Type B pancreatic cell (in vitro differentiated cells): ENCODE data around the gene CTNNA3. TPM values are rescaled to one million over a fixed set of nuclear protein-coding genes. Genes with fewer than 3 reads are reported as not detected.

ENCODE experiments used
- DNase-seq: peaks from one replicate; pipeline ENCODE4 v3.0.0; 2021; ENCODE audit warnings: mixed read lengths; ENCODE audit not compliant: unreplicated experiment; ENCODE audit errors: extremely low spot score
- H3K27ac Mint-ChIP-seq: 2 replicates; pipeline ENCODE4 v1.8.0; 2021; ENCODE audit warnings: mild to moderate bottlenecking, mixed read lengths
- H3K27me3 Mint-ChIP-seq: 2 replicates; pipeline ENCODE4 v1.8.0; 2021; ENCODE audit warnings: mixed read lengths
- H3K36me3 Mint-ChIP-seq: 2 replicates; pipeline ENCODE4 v1.8.0; 2021; ENCODE audit warnings: mixed read lengths
- H3K4me1 Mint-ChIP-seq: one replicate; pipeline ENCODE4 v1.8.0; 2021; ENCODE audit warnings: mixed read lengths; ENCODE audit not compliant: unreplicated experiment
- H3K4me3 Mint-ChIP-seq: 2 replicates; pipeline ENCODE4 v1.8.0; 2021; ENCODE audit warnings: mild to moderate bottlenecking, mixed read lengths
- H3K9me3 Mint-ChIP-seq: 2 replicates; pipeline ENCODE4 v1.8.0; 2021; ENCODE audit warnings: mixed read lengths
- CTCF ChIP-seq: fragments of 200-600 bp; sonication (generic); conservative IDR thresholded peaks from 2 replicates; pipeline ENCODE4 v1.5.0; 2021; ENCODE audit warnings: antibody characterized with exemption, mild to moderate bottlenecking
- total RNA-seq: library from RNA; stranded (reverse); gene quantifications from 2 replicates; pipeline ENCODE4 v1.2.1, GENCODE V29; 2021; ENCODE audit warnings: low replicate concordance

The CTNNA3 gene
- total RNA-seq, 1 donor from 2014 or later = 2.6 TPM

- H3K36me3 Mint-ChIP-seq = no peaks in the 10 kb centered on the region
- no peaks in the 10 kb centered on the region for H3K27me3 Mint-ChIP-seq
- no peak for DNase-seq
- no peak overlapping the region for H3K27ac Mint-ChIP-seq
- TF ChIP-seq CTCF = no peak
- H3K4me3 Mint-ChIP-seq = no peak overlapping the region
- no peaks in the 10 kb centered on the region for H3K4me1 Mint-ChIP-seq
- no peaks in the 10 kb centered on the region for H3K9me3 Mint-ChIP-seq
Measured at GRCh38 chr10:66778351-66778750, 917.6 kb downstream of the CTNNA3 start.

- Mint-ChIP-seq H3K4me3 (no peak overlapping the region), H3K27ac (no peak overlapping the region), H3K9me3 (no peaks in the 10 kb centered on the region), H3K36me3 (no peaks in the 10 kb centered on the region), H3K4me1 (no peaks in the 10 kb centered on the region), H3K27me3 (no peaks in the 10 kb centered on the region)
- TF ChIP-seq CTCF = no peak
- no peak for DNase-seq
Measured at GRCh38 chr10:66777665-66778064, 918.3 kb downstream of the CTNNA3 start.

GRCh38 chr10:66773472-66773817 lies 922.5 kb downstream of the CTNNA3 start:
- Mint-ChIP-seq H3K36me3 (no peaks in the 10 kb centered on the region), H3K27me3 (no peaks in the 10 kb centered on the region), H3K4me1 (no peaks in the 10 kb centered on the region), H3K27ac (no peak overlapping the region), H3K4me3 (no peak overlapping the region), H3K9me3 (no peaks in the 10 kb centered on the region)
- no peak for TF ChIP-seq CTCF
- DNase-seq = no peak

- Mint-ChIP-seq H3K27me3 (no peaks in the 10 kb centered on the region), H3K4me1 (no peaks in the 10 kb centered on the region), H3K27ac (no peak overlapping the region), H3K4me3 (no peak overlapping the region), H3K9me3 (no peaks in the 10 kb centered on the region), H3K36me3 (no peaks in the 10 kb centered on the region)
- no peak for DNase-seq
- TF ChIP-seq CTCF = no peak
Measured at GRCh38 chr10:66772548-66773471, 923.2 kb downstream of the CTNNA3 start.

- H3K4me3 Mint-ChIP-seq = no peak overlapping the region
- no peak overlapping the region for H3K27ac Mint-ChIP-seq
- H3K27me3 Mint-ChIP-seq = no peaks in the 10 kb centered on the region
- no peaks in the 10 kb centered on the region for H3K36me3 Mint-ChIP-seq
- no peak for TF ChIP-seq CTCF
- no peak for DNase-seq
- no peaks in the 10 kb centered on the region for H3K9me3 Mint-ChIP-seq
- H3K4me1 Mint-ChIP-seq = no peaks in the 10 kb centered on the region
Measured at GRCh38 chr10:66767707-66768106, 928.3 kb downstream of the CTNNA3 start.
